Activated naive CD4-positive, alpha-beta T cell treated with anti-CD3 and anti-CD28 coated beads, Interleukin-2, amount 50 U/mL, for 72 hours (primary cell): ENCODE measurements around the gene ZSCAN12. TPM values are rescaled to one million over a fixed set of nuclear protein-coding genes. Genes with fewer than 3 reads are reported as not detected.

Experiments used
- ATAC-seq, 2 donors: fragments of 150-1000 bp; cut with Tn5 transposase; 2 replicates each; pipeline ENCODE4 v1.10.0; 2021; ENCODE audit warnings: mild to moderate bottlenecking in 2 of 2, moderate library complexity in 2 of 2
- DNase-seq, 2 donors: peaks; one replicate each; pipeline ENCODE4 v3.0.0; 2021 to 2022; ENCODE audit warnings: low spot score in 2 of 2
- H3K27ac Mint-ChIP-seq, 2 donors: one replicate each; pipeline ENCODE4 v1.8.0; 2022; ENCODE audit warnings: mild to moderate bottlenecking in 2 of 2, mixed read lengths in 2 of 2
- H3K36me3 Mint-ChIP-seq, 2 donors: one replicate each; pipeline ENCODE4 v1.8.0; 2022; ENCODE audit warnings: mixed read lengths in 2 of 2
- H3K9me3 Mint-ChIP-seq, 2 donors: one replicate each; pipeline ENCODE4 v1.8.0; 2022; ENCODE audit warnings: mixed read lengths in 2 of 2
- total RNA-seq, 2 donors: library from RNA; stranded (reverse); gene quantifications; one replicate each; pipeline ENCODE4 v1.2.3, GENCODE V29; 2022

Gene ZSCAN12
- total RNA-seq, 2 donors from 2014 or later, result 4.8 to 6.0 TPM

DNA sequence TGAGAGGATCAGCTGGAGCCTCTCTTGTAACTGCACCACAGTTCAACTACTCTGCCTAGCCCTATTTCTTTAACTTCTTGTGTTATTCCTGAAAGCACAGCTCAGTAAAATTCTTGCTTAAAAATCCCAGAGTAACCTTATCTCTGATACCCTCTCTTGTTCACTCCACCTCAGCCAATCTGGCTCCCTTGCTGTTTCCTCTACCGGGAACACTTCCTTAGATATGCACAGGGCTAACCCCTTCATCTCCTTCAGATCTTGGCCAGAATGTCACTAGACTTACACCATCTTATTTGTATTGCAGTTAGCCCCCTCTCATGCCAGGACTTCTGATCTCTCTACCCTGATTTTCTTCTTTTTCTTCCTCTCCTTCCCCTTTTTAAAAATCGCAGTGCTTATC is 52.4 kb downstream of the ZSCAN12 start:
- ATAC-seq, result no peak
- Mint-ChIP-seq H3K9me3 (peaks cover 0 to 4% of the 10 kb centered on the region in 2 donors), H3K36me3 (peaks cover 7 to 14% of the 10 kb centered on the region in 2 donors), H3K27ac (no peak overlapping the region)
- DNase-seq, result no peak

DNA sequence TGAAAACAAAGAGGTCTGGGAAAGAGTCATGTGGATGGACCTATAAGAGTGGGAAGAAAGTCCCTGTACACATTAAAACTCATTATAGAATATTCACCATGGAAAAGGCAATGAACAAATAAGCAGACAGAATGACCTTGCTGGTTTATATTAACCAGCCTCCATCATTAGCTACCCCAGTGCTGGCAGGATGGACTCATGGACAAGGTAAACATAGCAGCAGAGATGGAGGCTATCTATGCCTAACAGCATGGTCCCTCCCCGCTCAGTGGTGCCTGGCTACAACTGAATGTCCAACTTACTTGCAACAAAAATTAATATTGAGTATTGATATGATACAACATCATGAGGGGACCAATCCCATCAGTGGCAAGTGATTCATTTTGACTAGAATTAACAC is 54.3 kb downstream of the ZSCAN12 start:
- Mint-ChIP-seq H3K36me3 (peaks cover 12 to 22% of the 10 kb centered on the region in 2 donors), H3K27ac (no peak overlapping the region), H3K9me3 (peaks cover 0 to 11% of the 10 kb centered on the region in 2 donors)
- DNase-seq (no peak), ATAC-seq (no peak)

DNA sequence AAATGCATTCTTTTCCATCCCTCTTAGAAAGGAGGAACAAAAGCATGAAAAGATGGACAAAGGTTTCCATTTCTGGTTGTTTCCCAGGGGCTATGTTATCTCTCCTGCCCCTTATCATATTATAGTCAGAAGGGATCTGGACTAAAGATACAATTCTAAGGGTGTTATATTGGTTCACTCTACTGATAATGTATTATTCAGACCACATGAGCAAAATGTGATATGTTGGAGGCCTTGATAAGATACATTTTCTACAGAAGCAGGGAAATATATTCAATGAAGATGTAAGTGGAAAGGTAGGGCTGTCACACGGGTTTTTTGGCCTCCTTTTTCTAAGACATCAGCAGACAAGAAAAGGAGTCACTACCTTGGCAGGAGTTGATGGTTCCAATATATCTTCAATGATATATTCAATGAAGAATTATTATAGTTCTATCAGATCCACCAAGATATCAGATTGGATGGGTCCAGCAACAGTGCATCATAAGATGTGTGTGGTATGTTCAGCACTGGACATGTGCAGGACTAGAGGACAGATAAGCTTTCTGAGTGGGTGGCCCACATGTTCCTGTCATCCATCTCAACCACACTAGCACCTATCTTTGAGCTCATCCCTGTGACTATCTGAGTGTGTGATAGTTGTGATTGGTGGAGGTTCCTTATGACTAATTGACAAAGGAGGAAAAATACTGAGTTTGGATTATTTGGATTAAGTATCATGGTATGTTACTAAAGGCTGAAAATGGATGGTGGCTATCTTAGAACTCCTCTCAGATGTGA is 55.5 kb downstream of the ZSCAN12 start:
- DNase-seq, result no peak
- H3K36me3 Mint-ChIP-seq, result peaks cover 4 to 22% of the 10 kb centered on the region in 2 donors
- peaks cover 0 to 15% of the 10 kb centered on the region in 2 donors for H3K9me3 Mint-ChIP-seq
- ATAC-seq, result peak in 1 of 2 donors; percentile 22
- no peak overlapping the region for H3K27ac Mint-ChIP-seq

DNA sequence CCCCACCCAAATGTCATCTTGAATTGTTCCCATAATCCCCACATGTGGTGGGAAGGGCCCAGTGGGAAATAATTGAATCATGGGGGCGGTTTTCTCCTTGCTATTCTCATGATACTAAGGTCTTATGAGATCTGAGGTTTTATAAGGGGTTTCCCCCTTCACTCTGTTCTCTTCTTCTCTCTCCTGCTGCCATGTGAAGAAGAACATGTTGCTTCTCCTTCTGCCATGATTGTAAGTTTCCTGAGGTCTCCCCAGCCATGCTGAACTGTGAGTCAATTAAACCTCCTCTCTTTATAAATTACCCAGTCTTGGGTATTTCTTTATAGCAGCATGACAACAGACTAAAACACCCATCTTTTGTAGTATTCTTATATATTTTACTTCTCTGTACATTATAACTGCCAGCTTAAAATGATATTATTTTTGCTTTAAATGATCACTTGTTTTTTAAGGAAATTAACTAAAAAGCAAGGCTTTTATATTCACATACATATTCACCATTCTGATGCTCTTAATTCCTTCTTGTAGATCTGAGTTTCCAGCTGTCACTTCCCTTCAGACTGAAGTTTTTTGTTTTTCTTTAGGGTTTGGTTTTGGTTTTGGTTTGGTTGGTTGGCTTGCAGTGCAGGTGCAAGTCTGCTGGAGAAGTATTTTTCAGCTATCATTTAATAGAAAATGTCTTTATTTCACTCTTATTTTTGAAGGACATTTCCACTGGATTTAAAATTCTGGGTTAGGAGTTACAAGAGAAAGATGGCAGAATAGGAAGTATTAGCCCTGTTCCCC is 59.0 kb downstream of the ZSCAN12 start:
- Mint-ChIP-seq H3K36me3 (peaks cover 4 to 22% of the 10 kb centered on the region in 2 donors), H3K27ac (peak overlapping the region in 1 of 2 donors; percentile 56), H3K9me3 (peaks cover 0 to 15% of the 10 kb centered on the region in 2 donors)
- no peak for DNase-seq
- peak in 1 of 2 donors; percentile 15 for ATAC-seq

DNA sequence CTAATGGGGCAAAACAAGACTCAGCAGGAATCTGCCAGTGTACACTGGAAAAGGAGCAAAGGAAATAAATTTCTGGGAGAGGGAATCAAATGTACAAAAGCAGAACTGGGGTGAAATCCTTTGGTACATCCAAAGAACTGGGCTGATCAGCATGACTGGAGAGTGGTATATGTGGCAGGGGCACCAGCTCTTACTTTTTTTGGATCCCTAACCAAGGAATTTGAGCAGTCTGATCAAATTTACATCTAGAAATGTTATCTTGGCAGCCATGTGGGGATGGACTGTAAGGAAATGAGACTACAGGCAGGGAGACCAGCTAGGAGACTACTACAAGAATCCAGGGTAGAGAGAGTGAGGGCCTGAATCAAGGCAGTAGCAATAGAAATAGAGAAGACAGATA is 62.4 kb downstream of the ZSCAN12 start:
- H3K36me3 Mint-ChIP-seq, result peaks cover 4 to 22% of the 10 kb centered on the region in 2 donors
- H3K27ac Mint-ChIP-seq, result no peak overlapping the region
- no peak for ATAC-seq
- DNase-seq, result no peak
- H3K9me3 Mint-ChIP-seq, result peaks cover 0 to 25% of the 10 kb centered on the region in 2 donors

DNA sequence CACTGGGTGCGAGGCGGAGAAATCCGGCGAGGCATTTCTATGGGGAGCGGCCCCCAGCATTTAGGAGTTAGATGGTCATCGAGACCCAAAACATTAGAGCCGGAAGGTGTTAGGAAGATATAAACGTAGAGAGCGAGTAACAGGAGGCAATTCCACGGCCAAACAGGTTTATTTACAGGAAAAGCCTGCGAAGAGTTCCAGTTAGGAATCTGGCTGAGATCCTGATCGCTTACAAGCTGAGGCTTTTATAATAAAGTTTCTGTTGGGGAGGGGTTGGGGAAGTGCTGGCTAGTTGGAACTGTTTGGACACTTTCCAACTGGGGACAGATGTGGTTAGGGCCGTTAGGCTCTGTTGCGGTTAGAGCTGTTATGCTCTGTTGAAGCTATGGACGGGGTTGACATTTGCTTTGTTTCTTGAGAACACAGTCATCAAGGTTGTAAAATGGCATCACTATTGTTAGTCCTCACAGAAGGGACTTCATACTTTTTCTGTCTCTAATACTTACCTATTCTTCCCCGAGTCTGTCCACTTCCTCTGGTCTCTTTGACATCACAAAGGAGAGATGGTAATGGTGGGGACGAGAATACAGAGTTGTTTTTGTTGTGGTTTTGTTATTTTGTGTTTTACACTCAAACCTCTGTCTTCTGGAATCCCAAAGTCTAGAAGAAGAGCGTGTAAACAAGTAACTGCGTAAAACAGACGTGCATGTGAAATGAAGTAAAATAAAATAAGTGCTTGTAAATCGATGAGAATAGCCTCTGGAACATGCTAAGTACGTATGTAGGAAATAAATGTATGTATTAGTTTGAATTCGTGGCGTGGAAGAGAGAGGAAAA is 63.0 kb downstream of the ZSCAN12 start:
- Mint-ChIP-seq H3K36me3 (peaks cover 2 to 20% of the 10 kb centered on the region in 2 donors), H3K9me3 (peaks cover 0 to 25% of the 10 kb centered on the region in 2 donors), H3K27ac (no peak overlapping the region)
- ATAC-seq (peak in 1 of 2 donors; percentile 66), DNase-seq (no peak)

DNA sequence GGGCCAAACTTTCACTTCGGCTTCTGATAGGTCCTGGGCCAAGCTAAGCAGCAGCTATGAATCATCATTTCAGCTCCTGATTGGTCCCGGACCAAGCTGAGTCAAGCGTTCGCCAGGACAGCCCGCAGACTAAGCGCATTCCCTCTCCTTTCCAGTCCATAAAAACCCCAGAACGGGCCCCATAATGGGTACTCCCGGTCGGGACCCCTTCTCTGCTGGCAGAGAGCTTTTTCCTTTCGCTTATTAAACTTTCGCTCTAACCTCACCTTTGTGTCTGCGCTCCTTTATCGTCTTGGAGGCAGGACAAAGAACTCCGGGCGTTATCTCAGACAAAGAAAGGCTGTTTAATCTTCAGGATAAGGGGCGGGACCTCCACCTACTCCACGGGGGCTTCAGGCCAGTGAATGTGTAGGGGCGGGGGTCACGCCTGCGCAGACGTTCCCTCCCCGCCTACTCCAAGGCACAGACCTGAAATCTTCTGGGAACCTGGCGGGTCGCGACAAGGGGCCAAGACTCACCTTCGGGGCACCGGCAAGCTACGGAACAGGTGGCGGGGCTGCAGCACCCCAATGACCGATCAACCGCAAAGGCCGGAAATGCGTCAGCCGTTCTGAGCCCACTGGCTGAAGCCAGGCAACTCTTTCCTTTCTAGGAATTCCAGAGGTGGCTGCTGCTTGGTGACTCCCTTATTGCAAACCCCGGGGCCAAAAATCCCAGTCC is 63.8 kb downstream of the ZSCAN12 start, which contains the start of gene ZSCAN31:
TSS of gene ZSCAN31 (minus strand) at position 585 of the 720 bp plus-strand sequence. CDS start 6,465 bp downstream, outside the sequence.
- Mint-ChIP-seq H3K9me3 (peaks cover 0 to 24% of the 10 kb centered on the region in 2 donors), H3K27ac (no peak within 1 kb of the TSS), H3K36me3 (peaks cover 0 to 12% of the 10 kb centered on the region in 2 donors)
- ATAC-seq (peak; percentile 83 to 93), DNase-seq (peak; percentile 66 to 89)

DNA sequence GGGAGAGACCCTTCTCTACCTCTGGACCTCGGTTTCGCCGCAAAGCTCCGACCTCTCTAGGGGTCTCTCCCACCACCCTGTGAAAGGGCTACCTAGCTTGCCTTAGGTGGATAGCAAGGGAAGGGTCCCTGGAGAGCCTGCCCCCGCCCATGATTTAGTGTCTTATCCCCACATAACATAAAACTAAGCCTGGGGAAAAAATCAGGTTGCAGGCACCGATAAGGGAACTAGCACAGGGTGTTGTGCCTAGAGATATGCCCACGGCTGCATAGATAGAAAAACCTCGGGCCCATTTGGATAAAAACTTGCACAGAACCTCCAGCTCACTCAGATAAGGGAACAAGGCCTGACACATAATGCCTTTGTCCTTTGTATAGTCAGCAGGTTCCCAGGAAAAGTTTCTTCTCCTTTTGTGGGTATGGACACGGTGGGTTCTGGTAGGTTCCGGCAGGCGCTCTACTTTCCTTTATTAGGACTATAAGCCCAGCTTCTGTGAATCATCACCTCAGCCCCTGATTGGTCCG is 64.4 kb downstream of the ZSCAN12 start:
- H3K27ac Mint-ChIP-seq, result no peak overlapping the region
- H3K9me3 Mint-ChIP-seq, result peaks cover 0 to 20% of the 10 kb centered on the region in 2 donors
- DNase-seq (no peak), ATAC-seq (no peak)
- H3K36me3 Mint-ChIP-seq, result peaks cover 0 to 6% of the 10 kb centered on the region in 2 donors

DNA sequence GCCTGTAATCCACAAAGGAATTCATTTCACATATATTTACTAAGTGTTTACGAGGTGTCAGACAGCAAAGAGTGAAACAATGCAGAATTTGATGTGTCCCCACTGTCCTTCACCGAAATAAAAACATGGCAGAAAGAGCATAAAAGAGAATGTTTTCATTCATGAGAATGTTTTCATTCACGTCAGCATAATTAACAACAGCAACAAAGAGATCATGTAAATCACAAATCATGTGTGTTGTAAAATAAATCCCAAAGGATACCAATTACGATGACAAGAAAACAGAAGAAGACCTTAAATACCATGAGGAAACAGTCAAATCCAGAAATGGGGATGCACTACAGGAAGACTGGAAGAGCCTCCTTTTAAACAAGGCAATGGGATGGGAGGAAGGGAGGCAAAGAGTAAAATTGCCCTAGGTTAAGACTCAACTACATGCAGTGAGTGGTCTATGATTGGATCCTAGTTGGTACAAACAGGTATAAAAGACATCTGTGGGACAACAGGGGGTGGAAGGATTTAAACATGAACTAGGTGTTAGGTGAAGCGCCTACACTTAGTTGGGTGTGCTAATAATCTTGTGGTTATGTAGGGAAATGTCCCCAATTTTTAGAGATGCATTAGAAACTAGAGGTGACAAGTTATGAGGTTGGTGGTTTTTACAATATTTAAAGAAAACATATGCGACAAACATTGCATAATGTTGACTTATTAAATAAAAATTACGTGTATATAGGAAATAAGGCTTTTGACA is 65.1 kb downstream of the ZSCAN12 start:
- ATAC-seq (no peak), DNase-seq (no peak)
- H3K27ac Mint-ChIP-seq, result no peak overlapping the region
- H3K9me3 Mint-ChIP-seq, result peaks cover 0 to 17% of the 10 kb centered on the region in 2 donors
- peaks cover 0 to under 1% of the 10 kb centered on the region in 2 donors for H3K36me3 Mint-ChIP-seq

DNA sequence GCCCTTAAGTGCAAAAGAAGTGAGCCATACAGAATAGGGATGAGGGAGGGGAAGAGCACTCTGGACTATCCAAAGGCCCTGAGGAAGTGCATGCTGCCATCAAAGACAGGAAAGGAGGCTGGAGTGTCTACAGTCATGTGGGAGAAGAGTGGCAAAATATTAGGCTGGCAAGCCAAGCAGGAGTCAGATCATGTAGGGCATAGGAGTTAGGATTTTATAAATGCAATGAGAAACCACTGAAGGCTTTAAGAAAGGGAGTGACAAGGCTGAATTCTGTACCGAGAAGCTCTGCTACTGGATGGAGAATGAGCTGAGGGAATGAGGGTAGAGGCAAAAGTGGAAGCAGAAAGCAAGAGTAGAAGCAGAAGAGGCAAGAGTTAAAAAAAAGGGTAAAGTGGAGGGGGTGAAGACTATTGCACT is 65.9 kb downstream of the ZSCAN12 start:
- Mint-ChIP-seq H3K36me3 (peaks cover 9% of the 10 kb centered on the region in 2 donors), H3K27ac (no peak overlapping the region), H3K9me3 (peaks cover 3 to 24% of the 10 kb centered on the region in 2 donors)
- no peak for ATAC-seq
- DNase-seq, result no peak

DNA sequence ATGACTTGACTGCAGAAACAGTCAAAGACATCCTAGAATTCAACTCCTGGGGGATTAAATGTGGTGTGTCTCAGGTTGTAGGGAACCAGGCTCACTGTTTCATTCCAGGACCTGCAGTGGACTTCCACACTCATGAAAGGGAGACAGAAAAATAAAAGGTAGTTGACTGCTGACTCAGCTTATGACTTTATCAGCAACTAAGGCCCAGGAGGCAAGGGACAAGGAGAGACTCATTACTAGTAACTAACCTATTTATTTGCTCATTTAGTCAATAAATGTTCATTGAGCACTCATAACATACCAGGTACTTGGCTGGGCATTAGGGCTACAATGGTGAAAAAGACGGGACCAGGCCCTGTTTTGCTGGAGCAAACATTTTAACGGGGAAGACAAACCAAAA is 66.5 kb downstream of the ZSCAN12 start:
- Mint-ChIP-seq H3K36me3 (peaks cover 9 to 11% of the 10 kb centered on the region in 2 donors), H3K27ac (no peak overlapping the region), H3K9me3 (peaks cover 3 to 24% of the 10 kb centered on the region in 2 donors)
- no peak for ATAC-seq
- DNase-seq, result no peak

DNA sequence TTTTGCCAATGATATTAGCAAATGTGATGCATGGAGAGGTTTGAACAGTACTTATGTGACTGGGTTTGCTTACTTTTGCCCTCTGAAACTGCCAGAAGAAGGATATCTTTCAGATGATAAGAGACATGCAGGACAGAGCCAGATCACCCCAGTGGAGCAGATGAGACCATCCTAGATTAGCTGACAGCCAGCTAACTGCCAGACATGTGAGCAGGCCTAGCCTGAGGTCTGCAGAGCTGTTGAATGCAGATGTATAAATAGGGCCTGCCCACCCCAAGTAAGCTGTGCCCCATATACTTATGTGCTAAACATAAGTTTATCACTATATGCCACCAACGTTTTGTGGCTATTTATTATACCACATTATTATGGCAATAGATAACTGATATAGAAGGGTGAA is 69.5 kb downstream of the ZSCAN12 start:
- peaks cover 28 to 35% of the 10 kb centered on the region in 2 donors for H3K36me3 Mint-ChIP-seq
- no peak overlapping the region for H3K27ac Mint-ChIP-seq
- no peak for ATAC-seq
- DNase-seq, result no peak
- peaks cover 19 to 42% of the 10 kb centered on the region in 2 donors for H3K9me3 Mint-ChIP-seq
